ENCODE results near the gene CEBPE.
"Not testable (repeated sequence)": the region's sequence is repeated elsewhere in the genome, so short reads cannot be mapped to it uniquely, and the experiment has no call there.

The CEBPE gene

DNA sequence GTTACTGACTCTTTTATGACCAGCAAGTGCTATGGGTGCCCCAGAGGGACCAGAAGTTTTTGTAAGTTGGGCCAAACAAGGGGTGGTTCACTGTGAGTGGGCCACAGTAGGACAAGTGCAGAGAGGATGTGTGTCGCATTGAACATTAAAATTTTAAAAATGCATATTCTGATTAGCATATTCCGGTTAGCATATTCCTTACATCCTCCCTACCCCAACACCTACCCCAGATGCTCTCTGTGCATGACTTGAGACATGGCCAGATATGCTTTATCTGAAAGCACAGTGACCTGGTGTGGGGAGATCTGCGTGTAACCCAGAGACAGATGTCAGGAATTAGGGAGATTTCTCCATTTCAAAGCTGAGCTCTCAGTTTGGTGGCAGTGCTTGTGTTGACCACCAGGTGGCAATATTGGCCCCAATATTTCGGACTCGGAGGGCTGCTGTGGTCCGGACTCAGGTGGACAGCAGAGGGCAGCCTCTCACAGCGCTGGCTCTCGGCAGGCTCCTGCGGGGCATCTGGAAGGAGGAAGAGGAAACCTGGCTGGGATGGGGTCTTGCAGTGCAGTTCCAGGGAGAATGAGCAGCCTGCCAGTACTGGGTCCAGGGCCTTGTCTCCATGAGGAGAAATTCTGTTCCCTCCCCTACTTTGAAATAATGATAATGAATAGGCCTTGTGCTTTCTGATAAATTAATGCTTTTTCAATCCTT lies 1.6 kb upstream of the CEBPE start:
- DNase-seq = peak; percentile 72

DNA sequence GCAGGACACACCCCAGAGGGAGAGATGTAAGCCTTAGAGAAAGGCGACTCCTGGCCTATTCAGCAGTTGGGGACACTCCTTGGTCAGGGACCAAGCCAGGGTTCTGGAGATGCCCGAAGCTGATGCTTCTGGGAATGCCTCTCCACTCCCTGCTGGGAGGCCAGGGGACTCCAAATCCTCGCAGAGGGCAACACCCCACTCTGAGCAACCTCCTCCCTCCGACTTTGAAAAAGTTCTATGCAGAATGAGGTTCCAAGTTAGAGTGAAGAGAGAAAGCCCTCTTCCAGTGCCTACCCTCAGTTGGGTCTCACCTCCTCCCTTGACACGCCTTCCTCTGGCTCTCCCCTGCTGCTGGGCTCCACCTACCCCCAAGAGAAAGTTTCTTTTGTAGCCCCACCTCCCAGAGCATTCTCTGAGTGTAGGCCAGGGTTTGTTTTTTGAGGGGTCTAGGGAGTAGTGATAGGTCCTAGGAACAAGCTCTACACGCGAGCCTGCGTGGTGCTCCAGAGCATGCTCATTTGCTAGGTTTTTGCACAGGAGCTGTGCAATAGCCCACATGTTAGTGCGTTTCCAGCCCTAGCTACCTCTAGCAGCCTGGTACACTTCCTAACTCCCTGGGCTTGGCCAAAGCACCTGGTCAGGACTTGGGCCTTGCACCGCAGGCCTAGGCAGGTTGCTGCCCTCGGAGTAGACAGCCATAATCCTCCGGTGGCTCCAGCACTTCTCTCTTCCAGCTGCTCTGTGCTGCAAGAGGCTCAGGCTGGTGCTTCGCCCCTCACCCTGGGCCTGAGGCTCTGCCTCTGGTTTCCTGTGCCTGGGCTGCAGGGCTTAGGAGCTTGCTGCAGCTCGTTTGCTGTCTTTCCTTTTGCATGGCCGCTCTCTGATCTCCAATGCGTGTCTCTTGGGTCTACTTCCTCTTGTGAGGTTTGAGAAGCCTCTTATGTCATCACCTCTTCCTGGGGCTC lies 590 bp upstream of the CEBPE start:
- no peak for DNase-seq

DNA sequence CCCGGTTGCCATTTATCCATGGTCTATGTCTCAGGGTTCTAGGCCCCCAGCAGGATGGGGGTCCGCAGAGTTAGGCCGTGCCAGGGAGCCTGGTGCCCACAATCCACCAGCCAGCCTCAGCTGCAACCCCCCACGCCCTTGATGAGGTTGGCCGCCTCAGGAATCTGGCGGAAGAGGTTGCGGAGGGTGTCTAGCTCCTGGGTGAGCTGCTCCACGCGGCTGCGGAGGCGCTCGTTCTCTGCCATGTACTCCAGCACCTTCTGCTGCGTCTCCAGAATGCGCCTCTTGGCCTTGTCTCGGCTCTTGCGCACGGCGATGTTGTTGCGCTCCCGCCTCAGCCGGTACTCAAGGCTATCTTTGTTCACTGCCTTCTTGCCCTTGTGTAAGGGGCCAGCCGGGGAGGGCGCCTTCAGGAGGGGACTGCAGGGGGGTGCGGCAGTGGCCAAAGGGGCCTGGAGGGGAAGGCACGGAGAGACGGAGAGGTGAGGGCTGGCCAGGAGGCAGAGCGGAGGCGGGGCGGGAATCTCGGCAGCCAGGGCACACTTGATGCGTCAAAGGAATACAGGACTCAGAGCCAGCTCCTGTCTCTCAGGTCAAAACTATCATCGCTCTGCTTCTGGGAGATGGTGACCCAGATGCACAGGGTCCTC lies 1.6 kb downstream of the CEBPE start:
- DNase-seq = no peak

DNA sequence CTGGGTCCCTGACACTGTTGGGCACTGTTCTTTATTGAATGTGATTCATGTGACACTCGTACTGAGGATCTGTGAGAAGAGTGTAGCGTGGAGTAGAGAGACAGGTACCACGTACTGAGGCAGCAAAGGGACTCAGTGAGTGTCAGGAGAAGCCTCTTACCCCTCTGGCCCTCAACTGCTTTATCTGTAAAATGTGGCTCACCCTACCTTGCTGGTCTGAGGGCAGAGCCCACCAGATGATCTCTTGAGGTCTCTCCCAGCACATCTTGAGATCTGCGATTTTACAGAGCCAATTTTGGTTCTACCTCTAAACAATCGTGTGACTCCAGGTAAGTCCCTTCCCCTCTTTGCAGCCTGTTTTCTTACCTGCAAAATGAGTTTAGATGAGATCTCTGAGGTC lies 3.1 kb downstream of the CEBPE start:
- DNase-seq = no peak

DNA sequence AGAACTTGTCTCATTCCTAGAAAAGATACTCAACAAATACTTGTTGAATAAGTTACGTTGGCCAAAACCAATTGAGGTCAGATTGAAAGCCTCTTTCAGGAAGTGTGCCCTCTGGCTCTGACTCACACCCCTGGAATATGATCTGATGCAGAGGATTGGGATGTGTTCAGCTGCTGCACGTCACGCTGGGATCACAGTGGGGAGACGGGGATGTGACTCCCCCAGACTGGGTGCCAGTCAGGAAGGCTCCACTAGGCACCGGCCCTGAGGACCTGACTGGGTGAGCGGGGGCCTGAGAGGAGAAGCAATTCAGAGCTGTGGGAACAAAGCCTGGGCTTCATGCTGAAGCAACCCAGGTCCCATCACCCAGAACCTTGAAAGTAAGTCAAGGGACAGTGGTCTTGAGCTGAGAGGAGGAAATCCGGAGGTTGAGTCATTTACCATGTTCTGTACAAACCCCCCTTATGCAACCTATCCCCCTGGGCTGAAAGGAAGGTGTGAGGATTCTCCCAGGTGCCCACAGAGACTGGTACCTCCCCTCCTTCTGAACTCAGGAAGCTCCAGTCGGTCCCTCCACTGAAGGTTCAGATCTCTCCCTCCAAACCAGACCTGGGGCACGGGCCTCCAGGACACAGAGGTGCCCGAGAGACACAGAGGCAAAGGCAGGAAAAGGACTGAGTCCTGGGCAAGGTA lies 3.9 kb downstream of the CEBPE start:
- DNase-seq = no peak

DNA sequence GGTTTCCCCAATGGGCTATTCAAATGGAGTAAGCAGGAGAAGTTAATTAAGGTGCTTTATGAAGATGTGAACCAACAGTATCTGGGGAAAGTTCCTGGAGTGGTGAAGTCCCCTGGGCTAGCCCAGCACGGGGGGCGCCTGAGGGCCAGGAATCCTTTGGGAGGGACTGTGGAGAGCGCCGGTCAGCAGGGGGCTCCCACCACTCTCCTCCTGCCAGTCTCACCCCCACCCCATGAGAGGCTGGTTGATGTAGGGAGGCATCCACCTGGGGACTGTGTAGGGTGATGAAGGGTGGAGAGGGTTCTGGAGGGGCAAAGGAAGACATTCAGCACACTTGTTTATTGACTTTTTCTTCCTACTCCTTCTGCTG lies 4.4 kb downstream of the CEBPE start:
- DNase-seq = no peak

DNA sequence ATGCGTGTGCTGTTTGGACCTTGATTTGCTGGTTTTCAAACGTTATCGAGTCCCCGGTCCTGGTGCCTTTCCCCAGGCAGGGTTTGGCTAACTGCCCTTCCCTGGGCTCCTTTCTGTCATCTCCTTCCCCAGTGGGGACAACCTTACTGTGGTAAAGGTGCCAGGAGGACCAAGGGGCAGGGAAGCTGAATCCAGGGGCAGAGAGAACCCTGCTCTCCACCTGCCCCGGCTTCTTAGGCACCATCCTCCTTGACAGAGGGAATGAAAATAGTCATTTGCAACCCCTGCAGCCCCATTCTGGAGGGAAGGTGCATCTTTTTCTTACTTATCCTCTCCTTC lies 5.0 kb downstream of the CEBPE start:
- no peak for DNase-seq

DNA sequence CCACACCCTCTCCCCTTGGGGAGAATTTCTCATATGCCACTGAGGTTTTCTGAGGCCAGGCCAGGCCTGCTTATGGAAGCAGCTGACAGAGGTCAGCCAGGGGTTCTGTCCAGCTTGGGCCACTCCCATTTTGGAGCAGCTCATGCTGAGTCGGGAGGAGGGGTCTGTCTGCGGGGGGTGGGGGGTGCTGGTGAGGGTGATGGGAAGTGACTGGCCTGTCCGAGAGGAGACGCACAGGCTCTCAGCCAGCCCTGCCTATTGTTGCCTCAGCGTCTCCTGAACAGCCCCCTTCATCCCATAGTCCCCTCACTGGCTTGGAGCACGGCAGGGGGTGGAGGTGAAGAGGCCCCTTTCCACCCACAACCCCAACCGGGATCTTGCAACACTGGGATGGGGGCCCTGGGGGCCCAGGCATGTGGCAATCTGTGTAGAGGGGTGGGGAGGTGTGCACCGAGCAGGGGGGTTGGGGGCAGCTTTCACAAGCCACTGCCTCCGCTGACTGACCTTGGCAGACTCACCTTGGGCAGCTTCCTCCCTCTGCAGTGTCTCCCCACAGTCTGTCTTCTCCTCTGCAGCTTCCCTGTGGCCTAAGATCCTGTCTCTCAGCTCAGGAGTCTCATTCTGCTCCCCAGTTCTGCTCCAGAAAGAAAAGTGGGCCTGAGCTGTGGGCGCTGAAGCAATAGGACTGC lies 5.5 kb downstream of the CEBPE start:
- DNase-seq = no peak

DNA sequence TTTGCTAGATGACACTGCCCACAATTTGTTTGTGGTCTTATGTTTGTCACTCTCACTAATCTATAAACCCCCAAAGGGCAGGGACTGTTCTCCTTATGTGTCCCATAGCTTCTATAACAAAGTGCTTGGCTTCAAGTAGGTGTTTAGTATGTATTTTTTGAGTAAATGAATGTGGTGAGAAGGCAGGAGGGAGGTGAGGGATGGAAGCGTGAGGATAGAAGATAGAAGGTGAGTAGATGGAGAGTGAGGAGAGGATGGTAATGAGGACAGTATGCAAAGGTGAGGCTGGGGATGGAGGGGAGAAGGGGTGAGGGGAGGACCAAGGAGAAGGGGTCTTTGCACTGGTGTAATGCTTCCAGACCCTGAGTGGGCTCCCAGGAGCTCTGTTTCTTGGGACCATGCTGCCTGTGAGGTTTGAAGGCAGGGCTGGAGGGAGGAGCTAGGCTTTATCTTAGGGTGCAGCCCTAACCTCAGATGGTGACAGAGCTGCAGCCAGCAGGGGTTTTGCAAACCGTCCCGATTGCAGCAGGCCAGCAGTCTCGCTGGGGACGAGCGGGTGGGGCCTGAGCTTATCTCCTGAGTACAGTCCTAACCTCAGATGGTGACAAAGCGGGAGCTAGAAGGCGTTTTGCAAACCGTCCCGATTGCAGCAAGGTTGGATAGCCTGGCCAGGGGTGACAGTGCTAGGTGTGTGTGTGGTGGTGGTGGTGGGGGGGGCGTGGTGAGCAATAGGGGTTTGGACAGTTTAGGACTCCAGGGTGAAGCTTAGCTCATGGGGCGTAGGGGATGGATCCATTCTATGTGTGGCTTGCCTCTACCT lies 6.5 kb downstream of the CEBPE start:
- DNase-seq = no peak

DNA sequence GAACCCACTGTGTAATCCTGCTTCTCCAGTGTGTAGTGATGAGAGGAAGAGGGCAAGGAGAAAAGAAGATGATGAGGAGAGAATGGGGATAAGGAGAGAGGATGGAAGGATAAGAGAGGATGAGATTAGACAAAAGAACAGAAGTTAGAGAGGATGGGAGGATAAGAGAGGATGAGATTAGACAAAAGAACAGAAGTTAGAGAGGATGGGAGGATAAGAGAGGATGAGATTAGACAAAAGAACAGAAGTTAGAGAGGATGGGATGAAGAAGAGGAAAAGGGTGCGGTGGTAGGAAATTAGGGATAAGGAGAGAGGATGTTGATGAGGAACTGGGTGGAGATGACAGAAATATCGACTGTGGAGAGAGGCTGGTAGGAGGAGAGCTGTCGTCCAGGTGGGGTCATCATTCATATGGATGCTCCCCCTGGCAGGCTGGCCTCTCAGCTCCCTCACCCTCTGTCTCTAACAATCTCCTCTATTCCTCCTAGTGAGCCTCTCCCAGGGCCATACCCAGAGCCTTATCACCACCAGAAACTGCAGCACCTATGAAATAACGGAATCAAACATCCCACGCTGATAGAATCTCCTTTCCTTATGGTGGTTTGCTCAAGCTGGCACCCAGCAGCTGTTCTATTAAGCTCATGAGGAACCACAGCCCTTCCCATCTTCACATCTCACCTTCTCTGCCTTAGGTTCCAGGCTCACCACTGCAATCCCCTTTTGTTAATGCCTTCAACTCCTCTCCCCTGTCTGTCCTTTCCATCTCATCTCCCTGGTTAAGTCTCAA lies 8.3 kb downstream of the CEBPE start:
- no peak for DNase-seq

DNA sequence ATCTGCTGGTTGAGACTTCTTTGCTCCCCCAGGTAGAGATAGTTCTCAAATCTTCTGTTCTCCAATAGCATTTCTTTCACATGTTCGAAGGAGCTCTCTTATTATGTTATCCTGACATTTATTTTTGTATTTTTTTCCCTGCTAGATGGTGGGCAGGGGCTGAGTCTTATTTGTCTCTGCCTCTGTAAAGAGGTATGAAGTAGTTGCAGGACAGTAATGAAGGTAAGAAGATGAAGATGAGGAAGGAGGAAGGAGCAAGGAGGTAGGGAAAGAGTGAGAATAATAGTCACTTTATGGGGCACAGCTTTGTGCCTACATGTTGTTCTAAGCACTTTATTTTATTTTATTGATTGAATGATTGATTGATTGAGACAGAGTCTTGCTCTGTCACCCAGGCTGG lies 9.3 kb downstream of the CEBPE start:
- DNase-seq = no peak

DNA sequence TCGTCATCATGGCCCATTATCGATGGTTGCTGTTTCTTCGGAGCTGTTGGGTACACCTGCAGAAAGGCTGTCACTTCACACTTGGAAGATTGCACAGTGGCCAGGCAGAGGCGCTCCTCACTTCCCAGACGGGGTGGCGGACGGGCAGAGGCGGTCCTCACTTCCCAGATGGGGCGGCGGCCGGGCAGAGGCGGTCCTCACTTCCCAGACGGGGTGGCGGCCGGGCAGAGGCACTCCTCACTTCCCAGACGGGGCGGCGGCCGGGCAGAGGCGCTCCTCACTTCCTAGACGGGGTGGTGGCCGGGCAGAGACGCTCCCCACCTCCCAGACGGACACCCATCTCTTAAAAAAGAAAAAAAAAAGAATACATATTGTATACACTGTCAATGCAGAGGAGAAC lies 10.9 kb downstream of the CEBPE start:
- DNase-seq = not testable (repeated sequence)

DNA sequence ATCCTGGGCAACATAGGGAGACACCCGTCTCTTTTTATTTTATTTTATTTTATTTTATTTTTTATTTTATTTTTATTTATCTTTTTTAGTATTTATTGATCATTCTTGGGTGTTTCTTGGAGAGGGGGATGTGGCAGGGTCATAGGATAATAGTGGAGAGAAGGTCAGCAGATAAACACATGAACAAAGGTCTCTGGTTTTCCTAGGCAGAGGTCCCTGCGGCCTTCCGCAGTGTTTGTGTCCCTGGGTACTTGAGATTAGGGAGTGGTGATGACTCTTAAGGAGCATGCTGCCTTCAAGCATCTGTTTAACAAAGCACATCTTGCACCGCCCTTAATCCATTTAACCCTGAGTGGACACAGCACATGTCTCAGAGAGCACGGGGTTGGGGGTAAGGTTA lies 11.4 kb downstream of the CEBPE start:
- DNase-seq = not testable (repeated sequence)

DNA sequence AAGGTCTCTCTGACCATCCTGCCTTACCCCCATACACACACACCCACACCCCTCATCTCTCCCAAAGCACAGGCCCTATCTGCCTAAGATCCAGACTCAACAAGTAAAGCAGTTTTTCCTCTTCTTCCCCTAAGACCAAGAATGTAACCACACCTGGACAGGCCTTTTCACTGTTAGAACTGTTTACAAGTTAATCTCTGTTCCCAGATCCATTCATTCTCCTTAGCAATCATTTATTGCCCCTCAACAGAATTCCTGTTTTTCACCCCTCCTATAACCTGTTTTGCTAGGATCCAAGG lies 12.4 kb downstream of the CEBPE start:
- DNase-seq = no peak

DNA sequence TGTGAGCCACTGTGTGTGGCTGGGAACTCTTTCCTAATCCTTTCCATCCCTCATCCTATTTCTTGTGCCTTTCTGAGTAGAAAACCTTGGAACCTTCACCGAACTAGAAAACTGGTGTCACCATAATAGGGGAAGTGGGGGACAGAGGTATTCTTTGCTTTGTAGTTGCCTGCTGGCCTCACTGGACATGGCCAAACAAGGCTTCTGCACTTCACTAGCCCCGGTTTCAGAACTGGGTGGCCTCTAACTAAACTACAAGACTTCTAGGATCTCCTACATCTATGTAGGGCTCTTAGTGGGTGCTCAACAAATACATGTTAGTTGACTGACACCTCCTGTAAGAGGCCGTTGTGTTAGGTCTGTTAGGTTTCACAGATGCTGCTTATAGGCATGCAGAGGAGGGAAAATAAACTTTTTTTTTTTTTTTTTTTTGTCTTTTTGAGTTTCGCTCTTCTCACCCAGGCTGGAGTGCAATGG lies 13.7 kb downstream of the CEBPE start:
- no peak for DNase-seq

DNA sequence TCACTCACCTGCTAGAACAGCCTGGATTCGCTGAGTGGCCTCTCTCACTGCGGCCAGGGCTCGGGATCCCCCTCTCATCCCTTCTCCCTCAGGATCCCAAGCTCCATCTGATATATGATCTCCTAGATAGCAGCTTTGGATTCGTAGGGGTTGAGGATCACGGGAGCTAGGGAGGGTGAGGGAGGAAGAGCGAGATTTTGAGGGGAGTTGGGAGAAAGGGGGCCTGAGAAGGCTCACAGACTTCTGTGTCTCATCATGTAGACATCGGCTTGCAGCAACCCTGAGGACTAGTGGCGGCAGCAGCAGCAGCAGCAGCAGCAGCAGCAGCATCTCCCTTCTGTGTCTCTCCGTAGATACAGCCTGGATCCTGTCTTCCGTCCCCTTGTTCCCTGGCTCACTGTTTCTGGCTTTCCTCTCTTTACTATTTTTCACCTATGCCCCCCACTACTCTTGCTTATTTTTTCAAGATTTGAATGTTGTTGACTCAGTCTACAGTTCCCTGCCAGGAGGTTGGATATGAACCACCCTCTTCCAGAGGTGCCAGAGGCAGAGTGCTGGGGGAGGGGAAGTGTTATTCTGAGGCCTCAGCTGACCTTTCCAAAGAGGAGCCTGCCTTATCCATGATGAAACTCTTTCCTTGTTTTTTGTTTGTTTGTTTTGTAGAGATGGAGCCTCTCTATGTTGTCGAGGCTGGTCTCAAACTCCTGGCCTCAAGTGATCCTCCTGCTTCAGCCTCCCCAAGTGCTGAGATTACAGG lies 14.3 kb downstream of the CEBPE start, which contains the start of gene CIROP:
Gene CIROP (minus strand): TSS at position 399 of the 757 bp plus-strand sequence. CDS start 69 bp downstream, at position 330.
- no peak for DNase-seq

DNA sequence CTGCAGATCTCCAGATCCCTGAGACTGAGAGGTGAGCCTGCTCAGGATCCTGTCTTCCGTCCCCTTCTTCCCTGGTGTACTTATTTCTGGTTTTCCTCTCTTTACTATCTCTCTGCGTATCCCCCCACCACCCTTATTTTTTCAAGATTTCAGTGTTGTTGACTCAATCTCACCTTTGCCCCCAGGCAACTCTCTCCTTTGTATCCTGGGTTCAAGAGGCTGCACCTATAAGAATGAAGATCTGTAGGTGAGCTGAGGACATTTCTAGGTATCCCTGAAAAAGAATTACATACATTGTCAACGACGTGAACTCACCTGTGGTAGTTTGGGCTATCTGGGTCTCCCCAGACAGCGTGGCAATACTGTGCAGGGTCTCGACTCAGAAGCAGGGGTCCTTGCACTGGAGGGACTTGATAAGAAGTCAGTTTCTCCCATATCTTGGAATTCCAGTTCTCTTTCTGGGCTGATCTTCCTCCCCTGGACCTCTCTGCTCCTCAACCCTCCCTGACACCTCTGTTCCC lies 14.9 kb downstream of the CEBPE start:
- no peak for DNase-seq

DNA sequence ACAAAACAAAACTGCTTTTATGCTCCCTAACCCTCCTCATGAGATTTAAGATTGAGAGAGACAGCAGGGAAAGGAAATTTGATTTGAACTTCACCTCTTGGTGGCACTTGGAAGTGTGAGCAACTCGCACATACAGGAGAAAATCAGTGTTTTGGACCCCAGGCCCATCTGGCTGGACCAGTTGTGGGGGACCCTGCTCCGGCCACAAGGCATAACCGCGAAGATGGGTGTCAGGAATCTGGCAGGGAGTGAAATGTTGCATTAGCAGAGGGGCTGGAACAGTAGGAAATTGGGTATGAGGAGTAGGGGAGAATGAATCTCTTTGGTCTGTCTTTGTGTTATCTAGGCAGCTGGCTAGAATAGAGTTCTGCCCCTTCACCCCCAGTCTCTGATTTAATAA lies 15.5 kb downstream of the CEBPE start:
- DNase-seq = no peak

DNA sequence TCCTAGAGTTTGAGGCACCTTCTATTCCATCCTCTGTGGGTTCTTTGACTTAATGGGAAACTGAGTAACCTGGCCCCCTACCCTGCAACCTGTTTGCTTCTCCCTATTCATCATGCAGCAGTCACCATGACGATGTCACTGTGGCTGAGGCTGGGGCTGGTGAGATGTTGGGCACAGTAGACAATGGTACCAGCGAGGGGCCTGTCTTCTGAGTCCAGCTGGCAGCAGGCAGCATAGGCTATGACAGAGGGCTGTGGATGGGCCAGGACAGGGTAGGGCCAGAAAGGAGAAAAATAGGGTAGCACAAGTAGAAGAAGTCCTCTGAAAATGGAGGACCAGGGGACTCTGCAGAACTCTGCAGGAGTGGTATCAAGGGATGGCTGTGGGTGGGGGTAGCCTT lies 16.3 kb downstream of the CEBPE start:
- DNase-seq = no peak
